Neuronal stem cell (in vitro differentiated cells): ENCODE data around the gene S1PR1.
"Not testable (repeated sequence)": the region's sequence is repeated elsewhere in the genome, so short reads cannot be mapped to it uniquely, and the experiment has no call there.

Source experiments
- DNase-seq: peaks from one replicate; pipeline ENCODE4 v3.0.0-alpha.2; 2013; ENCODE audit warnings: low spot score
- H2AFZ ChIP-seq: one replicate; pipeline ENCODE4 v1.6.1; 2013; ENCODE audit warnings: mild to moderate bottlenecking, low read length, inconsistent platforms
- H2AK5ac ChIP-seq: 2 replicates; pipeline ENCODE4 v1.6.1; 2013; ENCODE audit warnings: low read depth, mild to moderate bottlenecking, inconsistent platforms, low read length, moderate library complexity, mixed read lengths
- H2BK120ac ChIP-seq: 2 replicates; pipeline ENCODE4 v1.6.1; 2013; ENCODE audit warnings: low read depth, mild to moderate bottlenecking, inconsistent platforms, low read length, moderate library complexity, mixed read lengths
- H2BK12ac ChIP-seq: one replicate; pipeline ENCODE4 v1.6.1; 2013; ENCODE audit warnings: low read length, inconsistent platforms
- H2BK15ac ChIP-seq: 2 replicates; pipeline ENCODE4 v1.6.1; 2013; ENCODE audit warnings: mild to moderate bottlenecking, low read length, inconsistent platforms, mixed read lengths
- H2BK5ac ChIP-seq: one replicate; pipeline ENCODE4 v1.6.1; 2013; ENCODE audit warnings: inconsistent platforms, mild to moderate bottlenecking, low read length, moderate library complexity
- H3K14ac ChIP-seq: one replicate; pipeline ENCODE4 v1.6.1; 2013; ENCODE audit warnings: low read length, inconsistent platforms
- H3K18ac ChIP-seq: 2 replicates; pipeline ENCODE4 v1.6.1; 2013; ENCODE audit warnings: low read length, inconsistent platforms
- H3K23ac ChIP-seq: 2 replicates; pipeline ENCODE4 v1.6.1; 2013; ENCODE audit warnings: low read depth, mild to moderate bottlenecking, mixed read lengths, low read length, inconsistent platforms; ENCODE audit not compliant: poor library complexity
- H3K27ac ChIP-seq: replicated peaks from 3 replicates; pipeline ENCODE4 v1.5.1; 2013; ENCODE audit warnings: low read length, inconsistent platforms
- H3K27me3 ChIP-seq, 3 experiments: 2 replicates each; pipeline ENCODE4 v1.6.1; 2013; ENCODE audit warnings: low read length in 3 of 3, mild to moderate bottlenecking in 2 of 3, inconsistent platforms in 1 of 3, low read depth in 1 of 3, mixed read lengths in 1 of 3, moderate library complexity in 1 of 3; ENCODE audit not compliant: control insufficient read depth in 3 of 3, insufficient read depth in 3 of 3
- H3K36me3 ChIP-seq, 2 donors: replicated peaks in 1 of 2; 2 replicates each; pipeline ENCODE4 v1.6.1; 2013; ENCODE audit warnings: low read length in 2 of 2; ENCODE audit not compliant: control insufficient read depth in 2 of 2, insufficient read depth in 2 of 2
- H3K4ac ChIP-seq: 2 replicates; pipeline ENCODE4 v1.6.1; 2013; ENCODE audit warnings: inconsistent platforms, mild to moderate bottlenecking, low read length, moderate library complexity
- H3K4me1 ChIP-seq, 2 donors: 1 replicate in 1 of 2; 2 replicates in 1 of 2; pipeline ENCODE4 v1.6.1; 2013; ENCODE audit warnings: low read length in 2 of 2, low read depth in 1 of 2; ENCODE audit not compliant: control insufficient read depth in 2 of 2, insufficient read depth in 1 of 2
- H3K4me2 ChIP-seq: one replicate; pipeline ENCODE4 v1.6.1; 2013; ENCODE audit warnings: mild to moderate bottlenecking, low read length, inconsistent platforms; ENCODE audit not compliant: insufficient read depth, poor library complexity, severe bottlenecking
- H3K4me3 ChIP-seq, 2 donors: 2 replicates each; pipeline ENCODE4 v1.5.1; 2013; ENCODE audit warnings: low read length in 2 of 2, mild to moderate bottlenecking in 2 of 2, inconsistent platforms in 1 of 2, moderate library complexity in 1 of 2
- H3K79me1 ChIP-seq: one replicate; pipeline ENCODE4 v1.6.1; 2013; ENCODE audit warnings: low read depth, mild to moderate bottlenecking, inconsistent platforms, low read length, moderate library complexity
- H3K9ac ChIP-seq: one replicate; pipeline ENCODE4 v1.6.1; 2013; ENCODE audit warnings: mild to moderate bottlenecking, low read depth, low read length, inconsistent platforms; ENCODE audit not compliant: poor library complexity
- H3K9me3 ChIP-seq, 2 donors: replicated peaks in 1 of 2; 2 replicates each; pipeline versions ENCODE3 to v1.6.1; 2013; ENCODE audit warnings: low read length in 2 of 2, mild to moderate bottlenecking in 2 of 2, inconsistent platforms in 1 of 2, low read depth in 1 of 2, mixed read lengths in 1 of 2, moderate library complexity in 1 of 2; ENCODE audit not compliant: control insufficient read depth in 2 of 2, insufficient read depth in 1 of 2
- H4K8ac ChIP-seq: one replicate; pipeline ENCODE4 v1.6.1; 2013; ENCODE audit warnings: low read depth, mild to moderate bottlenecking, inconsistent platforms, low read length, moderate library complexity
- H4K91ac ChIP-seq: one replicate; pipeline ENCODE4 v1.6.1; 2013; ENCODE audit warnings: low read length, low read depth, mild to moderate bottlenecking, inconsistent platforms; ENCODE audit not compliant: poor library complexity
- WGBS, 2 donors: extraction: QIAGEN DNeasy Blood & Tissue Kit; methylation state at CpG; one replicate each; pipeline ENCODE4 v1.1.7; 2013; ENCODE audit warnings: missing lambda C conversion rate in 2 of 2, mixed read lengths in 1 of 2; ENCODE audit not compliant: insufficient read length in 2 of 2, insufficient replicate concordance in 1 of 2; ENCODE audit errors: extremely low coverage in 2 of 2; 5-methylcytosine and 5-hydroxymethylcytosine counted together

S1PR1 gene

DNA sequence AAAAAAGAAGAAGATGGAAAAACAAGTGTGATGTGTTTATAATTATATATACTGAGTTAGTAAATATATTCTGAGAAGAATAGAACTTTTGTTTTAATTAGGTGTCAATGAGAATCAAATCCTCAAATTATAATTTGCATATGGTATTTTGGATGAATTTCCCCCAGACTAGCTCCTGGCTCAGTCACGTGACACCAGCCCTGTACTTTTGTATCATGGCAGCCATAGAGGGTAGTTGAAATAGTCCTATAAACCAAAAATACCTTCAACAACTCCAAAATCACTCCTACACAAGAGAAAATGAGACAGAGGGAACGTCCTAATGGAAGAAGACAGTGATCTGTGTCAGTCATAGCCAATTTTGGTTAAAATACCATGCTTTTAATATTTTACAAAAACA is 9.0 kb upstream of the S1PR1 start:
- Histone ChIP-seq H3K4ac (no peak overlapping the region), H3K4me1 (no peaks in the 10 kb centered on the region), H2BK12ac (no peak overlapping the region), H2AFZ (no peak overlapping the region), H2BK120ac (no peak overlapping the region), H2AK5ac (no peak overlapping the region), H2BK15ac (no peak overlapping the region), H3K27ac (no peak overlapping the region), H3K4me3 (no peak overlapping the region), H2BK5ac (no peak overlapping the region), H3K27me3 (no peaks in the 10 kb centered on the region), H3K79me1 (no peaks in the 10 kb centered on the region), H3K23ac (no peak overlapping the region), H3K36me3 (no peaks in the 10 kb centered on the region), H3K4me2 (no peak overlapping the region), H3K9me3 (no peaks in the 10 kb centered on the region), H3K14ac (no peak overlapping the region), H3K18ac (no peak overlapping the region), H4K8ac (no peak overlapping the region), H3K9ac (no peak overlapping the region), H4K91ac (no peak overlapping the region)
- DNase-seq, result no peak
- no CpG with 5 or more reads among the region's 2 CpGs for WGBS, 2 donors

DNA sequence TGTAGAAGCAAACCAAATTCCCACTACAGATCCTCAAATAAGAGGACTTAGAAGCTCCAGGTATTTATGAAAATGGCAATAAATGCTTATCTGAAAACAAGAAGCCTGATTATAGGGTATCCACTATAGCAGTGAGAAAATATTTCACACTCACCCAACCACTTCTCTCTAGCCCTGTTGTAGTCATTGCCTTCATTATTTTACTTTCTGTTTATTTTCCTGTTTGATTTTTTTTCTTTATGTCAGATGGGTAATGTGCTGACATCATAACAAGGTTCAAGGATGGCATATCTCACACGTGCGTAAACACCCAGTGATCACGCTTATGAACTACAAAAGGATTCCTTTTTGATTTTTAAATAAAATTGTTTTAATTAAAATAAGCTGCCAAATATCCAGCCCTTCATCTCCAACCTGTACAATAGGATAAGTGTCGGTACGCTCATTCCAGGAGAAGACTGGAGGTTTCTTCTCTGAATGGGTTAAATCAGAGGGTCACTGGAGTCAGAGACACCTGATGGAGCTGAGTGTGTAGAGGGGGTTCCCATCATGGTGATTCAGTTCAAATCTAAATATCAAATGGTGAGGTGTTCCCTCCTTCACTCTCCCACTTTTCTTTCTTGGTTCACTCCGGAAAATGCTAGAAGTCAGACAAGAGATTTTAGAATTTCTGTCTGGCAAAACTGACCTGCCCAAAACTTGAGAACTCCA is 8.2 kb upstream of the S1PR1 start:
- H3K36me3 ChIP-seq, result no peaks in the 10 kb centered on the region
- no peak overlapping the region for H2AFZ ChIP-seq
- no peaks in the 10 kb centered on the region for H3K79me1 ChIP-seq
- H2BK12ac ChIP-seq, result no peak overlapping the region
- H3K27me3 ChIP-seq, result no peaks in the 10 kb centered on the region
- H3K4me2 ChIP-seq, result no peak overlapping the region
- no peak overlapping the region for H3K9ac ChIP-seq
- H3K14ac ChIP-seq, result no peak overlapping the region
- H3K18ac ChIP-seq, result no peak overlapping the region
- no peak overlapping the region for H3K4ac ChIP-seq
- no CpG with 5 or more reads among the region's 6 CpGs for WGBS, 2 donors
- H2AK5ac ChIP-seq, result no peak overlapping the region
- no peaks in the 10 kb centered on the region for H3K9me3 ChIP-seq
- H3K4me3 ChIP-seq, result no peak overlapping the region
- no peak overlapping the region for H4K8ac ChIP-seq
- no peak overlapping the region for H2BK5ac ChIP-seq
- no peak overlapping the region for H2BK15ac ChIP-seq
- no peak overlapping the region for H3K23ac ChIP-seq
- DNase-seq, result no peak
- no peak overlapping the region for H2BK120ac ChIP-seq
- no peak overlapping the region for H3K27ac ChIP-seq
- H4K91ac ChIP-seq, result no peak overlapping the region
- H3K4me1 ChIP-seq, result no peaks in the 10 kb centered on the region

DNA sequence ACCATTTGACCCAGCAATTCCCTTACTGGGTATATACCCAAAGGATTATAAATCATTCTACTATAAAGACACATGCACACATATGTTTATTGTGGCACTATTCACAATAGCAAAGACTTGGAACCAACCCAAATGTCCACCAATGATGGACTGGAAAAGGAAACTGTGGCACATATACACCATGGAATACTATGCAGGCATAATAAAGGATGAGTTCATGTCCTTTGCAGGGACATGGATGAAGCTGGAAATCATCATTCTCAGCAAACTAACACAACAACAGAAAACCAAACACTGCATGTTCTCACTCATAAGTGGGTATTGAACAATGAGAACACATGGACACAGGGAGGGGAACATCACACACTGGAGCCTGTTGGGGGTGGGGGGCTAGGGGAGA is 4.6 kb upstream of the S1PR1 start:
- H3K23ac ChIP-seq, H3K18ac ChIP-seq, H3K27ac ChIP-seq, H3K9ac ChIP-seq, H3K9me3 ChIP-seq, H3K14ac ChIP-seq, H3K27me3 ChIP-seq, H2BK15ac ChIP-seq, H4K8ac ChIP-seq, H2AK5ac ChIP-seq, H3K36me3 ChIP-seq, H2BK120ac ChIP-seq, H2BK5ac ChIP-seq, H3K4me3 ChIP-seq, H3K4me1 ChIP-seq, H2AFZ ChIP-seq, H2BK12ac ChIP-seq, H3K4me2 ChIP-seq, DNase-seq, H4K91ac ChIP-seq, H3K4ac ChIP-seq, H3K79me1 ChIP-seq: not testable (repeated sequence)

DNA sequence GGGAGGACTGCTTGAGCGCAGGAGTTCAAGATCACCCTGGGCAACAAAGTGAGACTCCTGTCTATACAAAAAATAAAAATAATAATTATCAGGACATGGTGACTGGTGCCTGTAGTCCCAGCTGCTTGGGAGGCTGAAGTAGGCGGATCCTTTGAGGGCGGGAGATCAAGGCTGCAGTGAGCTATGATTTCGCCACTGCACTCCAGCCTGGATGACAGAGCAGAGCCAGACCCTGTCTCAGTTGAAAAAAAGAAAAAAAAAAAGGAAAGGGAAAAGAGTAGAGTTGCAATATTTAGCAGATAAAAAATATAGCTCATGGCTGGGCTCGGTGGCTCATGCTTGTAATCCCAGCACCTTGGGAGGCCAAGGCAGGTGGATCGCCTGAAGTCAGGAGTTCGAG is 3.3 kb upstream of the S1PR1 start:
- H2AK5ac ChIP-seq, result no peak overlapping the region

More for the DNA sequence above, 3.3 kb upstream of the S1PR1 start:
- Histone ChIP-seq H3K23ac (no peak overlapping the region), H3K18ac (no peak overlapping the region), H2BK12ac (no peak overlapping the region), H3K14ac (no peak overlapping the region), H3K9me3 (no peaks in the 10 kb centered on the region), H3K36me3 (no peaks in the 10 kb centered on the region), H2BK120ac (no peak overlapping the region), H3K27ac (no peak overlapping the region), H2AFZ (no peak overlapping the region), H3K4me3 (no peak overlapping the region), H4K91ac (no peak overlapping the region), H3K9ac (no peak overlapping the region), H2BK5ac (no peak overlapping the region), H2BK15ac (no peak overlapping the region), H3K4me2 (no peak overlapping the region), H3K4ac (no peak overlapping the region), H3K27me3 (no peaks in the 10 kb centered on the region), H4K8ac (no peak overlapping the region), H3K4me1 (peaks cover 3 to 5% of the 10 kb centered on the region in 2 donors), H3K79me1 (no peaks in the 10 kb centered on the region)
- no CpG with 5 or more reads among the region's 7 CpGs for WGBS, 2 donors
- DNase-seq, result no peak
